Measurements from ENCODE around the gene HSCB. TPM values are rescaled to one million over a fixed set of nuclear protein-coding genes. Genes with fewer than 3 reads are reported as not detected.

HSCB gene
- total and polyA plus RNA-seq, 2 donors from 2014 or later = 13.2 to 32.1 TPM

DNA sequence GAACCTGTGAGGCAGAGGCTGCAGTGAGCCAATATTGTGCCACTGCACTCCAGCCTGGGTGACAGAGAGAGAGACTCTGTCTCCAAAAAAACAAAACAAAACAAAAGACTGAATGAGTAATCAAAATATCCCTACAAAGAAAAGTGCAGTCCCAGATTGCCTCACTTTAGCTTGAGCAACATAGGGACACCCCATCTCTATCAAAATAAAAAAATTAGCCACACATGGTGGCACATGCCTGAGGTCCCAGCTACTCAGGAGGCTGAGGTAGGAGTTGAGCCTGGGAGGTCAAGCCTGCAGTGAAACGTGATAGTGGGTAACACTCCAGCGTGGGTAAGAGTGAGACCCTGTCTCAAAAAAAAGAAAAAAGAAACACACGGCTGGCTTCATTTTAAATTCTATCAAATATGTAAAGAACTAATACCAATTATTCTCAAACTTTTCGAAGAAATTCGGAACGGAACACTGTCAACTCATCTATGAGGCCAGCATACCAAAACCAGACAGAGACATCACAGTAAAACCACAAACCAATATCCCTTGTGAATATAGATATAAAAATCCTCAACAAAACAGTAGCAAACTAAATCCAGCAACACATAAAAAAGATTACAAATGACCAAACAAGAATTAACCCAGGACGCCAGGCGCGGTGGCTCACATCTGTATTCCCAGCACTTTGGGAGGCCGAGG is 13.1 kb upstream of the HSCB start:
- TF ChIP-seq, protein P1, sequence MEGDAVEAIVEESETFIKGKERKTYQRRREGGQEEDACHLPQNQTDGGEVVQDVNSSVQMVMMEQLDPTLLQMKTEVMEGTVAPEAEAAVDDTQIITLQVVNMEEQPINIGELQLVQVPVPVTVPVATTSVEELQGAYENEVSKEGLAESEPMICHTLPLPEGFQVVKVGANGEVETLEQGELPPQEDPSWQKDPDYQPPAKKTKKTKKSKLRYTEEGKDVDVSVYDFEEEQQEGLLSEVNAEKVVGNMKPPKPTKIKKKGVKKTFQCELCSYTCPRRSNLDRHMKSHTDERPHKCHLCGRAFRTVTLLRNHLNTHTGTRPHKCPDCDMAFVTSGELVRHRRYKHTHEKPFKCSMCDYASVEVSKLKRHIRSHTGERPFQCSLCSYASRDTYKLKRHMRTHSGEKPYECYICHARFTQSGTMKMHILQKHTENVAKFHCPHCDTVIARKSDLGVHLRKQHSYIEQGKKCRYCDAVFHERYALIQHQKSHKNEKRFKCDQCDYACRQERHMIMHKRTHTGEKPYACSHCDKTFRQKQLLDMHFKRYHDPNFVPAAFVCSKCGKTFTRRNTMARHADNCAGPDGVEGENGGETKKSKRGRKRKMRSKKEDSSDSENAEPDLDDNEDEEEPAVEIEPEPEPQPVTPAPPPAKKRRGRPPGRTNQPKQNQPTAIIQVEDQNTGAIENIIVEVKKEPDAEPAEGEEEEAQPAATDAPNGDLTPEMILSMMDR (IDR thresholded peaks at IDR 0.05; ENCODE audit: borderline replicate concordance, extremely low read depth, insufficient read depth) = no peak
- FAIRE-seq = no peak
- no peak for DNase-seq
- Histone ChIP-seq H3K27me3 (ENCODE audit: control insufficient read depth, insufficient read depth, low read length) (no peaks in the 10 kb centered on the region), H3K4me1 (ENCODE audit: control insufficient read depth in 2 of 3, insufficient read depth in 2 of 3, low read depth in 1 of 3, low read length in 3 of 3) (no peaks in the 10 kb centered on the region), H3K9ac (ENCODE audit: low read length in 3 of 3) (no peak overlapping the region), H3K4me3 (ENCODE audit: low read length in 3 of 3) (no peak overlapping the region), H3K27ac (ENCODE audit: low read depth in 2 of 2, low read length in 2 of 2) (no peak overlapping the region), H3K36me3 (ENCODE audit: control insufficient read depth in 2 of 3, insufficient read depth in 3 of 3, low read length in 3 of 3) (no peaks in the 10 kb centered on the region), H3K9me3 (ENCODE audit: control insufficient read depth in 2 of 3, insufficient read depth in 1 of 3, low read length in 3 of 3) (no peaks in the 10 kb centered on the region)
- intact Hi-C loops (cut with DNase I) = no loop called here

DNA sequence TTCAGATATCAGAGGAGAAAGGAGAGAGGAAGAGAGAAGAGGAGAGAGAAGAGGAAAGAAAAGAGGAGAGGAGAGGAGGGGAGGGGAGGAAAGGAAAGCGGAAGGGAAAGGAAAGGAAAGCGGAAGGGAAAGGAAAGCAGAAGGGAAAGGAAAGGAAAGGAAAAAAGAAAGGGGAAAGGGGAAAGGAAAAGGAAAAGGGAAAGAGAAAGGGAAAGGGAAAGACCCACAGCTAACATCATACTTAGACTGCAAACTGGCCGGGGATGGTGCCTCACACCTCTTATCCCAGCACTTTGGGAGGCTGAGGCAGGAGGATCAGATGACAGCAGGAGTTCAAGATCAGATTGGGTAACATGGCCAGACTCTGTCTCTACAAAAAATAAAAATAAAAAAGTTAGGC is 11.7 kb upstream of the HSCB start:
- DNase-seq (no peak), FAIRE-seq (no peak)
- H3K36me3 ChIP-seq (ENCODE audit: control insufficient read depth in 2 of 3, insufficient read depth in 3 of 3, low read length in 3 of 3) = no peaks in the 10 kb centered on the region
- H3K27me3 ChIP-seq (ENCODE audit: control insufficient read depth, insufficient read depth, low read length) = no peaks in the 10 kb centered on the region
- no peak overlapping the region for H3K27ac ChIP-seq (ENCODE audit: low read depth in 2 of 2, low read length in 2 of 2)
- H3K9me3 ChIP-seq (ENCODE audit: control insufficient read depth in 2 of 3, insufficient read depth in 1 of 3, low read length in 3 of 3) = no peaks in the 10 kb centered on the region
- no peak overlapping the region for H3K4me3 ChIP-seq (ENCODE audit: low read length in 3 of 3)
- no peak overlapping the region for H3K9ac ChIP-seq (ENCODE audit: low read length in 3 of 3)
- intact Hi-C loops (cut with DNase I) = no loop called here
- TF ChIP-seq, protein P1 (IDR thresholded peaks at IDR 0.05; ENCODE audit: borderline replicate concordance, extremely low read depth, insufficient read depth) = no peak
- H3K4me1 ChIP-seq (ENCODE audit: control insufficient read depth in 2 of 3, insufficient read depth in 2 of 3, low read depth in 1 of 3, low read length in 3 of 3) = no peaks in the 10 kb centered on the region

DNA sequence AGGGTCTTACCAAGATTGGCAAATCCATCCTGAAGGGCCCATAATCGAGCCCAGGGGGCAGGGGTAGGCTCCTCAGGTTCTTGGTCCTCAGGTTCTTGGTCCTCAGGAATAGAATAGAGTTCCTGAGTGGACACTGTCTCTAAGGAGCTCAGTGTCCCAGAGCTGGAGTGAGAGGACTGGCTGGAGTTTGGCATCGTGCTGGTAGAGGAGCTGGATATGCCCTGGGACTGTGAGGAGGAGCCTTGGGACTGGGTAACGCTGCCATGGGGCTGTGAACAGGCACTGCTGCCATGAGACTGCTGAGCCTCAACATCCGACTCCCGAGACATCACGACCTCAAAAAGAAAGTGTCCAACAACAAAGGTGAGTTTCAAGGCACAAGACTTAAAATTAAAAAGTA is 7.4 kb upstream of the HSCB start:
- intact Hi-C loops (cut with DNase I) = no loop called here
- Histone ChIP-seq H3K4me3 (ENCODE audit: low read length in 3 of 3) (no peak overlapping the region), H3K9me3 (ENCODE audit: control insufficient read depth in 2 of 3, insufficient read depth in 1 of 3, low read length in 3 of 3) (no peaks in the 10 kb centered on the region), H3K27ac (ENCODE audit: low read depth in 2 of 2, low read length in 2 of 2) (no peak overlapping the region), H3K9ac (ENCODE audit: low read length in 3 of 3) (no peak overlapping the region), H3K4me1 (ENCODE audit: control insufficient read depth in 2 of 3, insufficient read depth in 2 of 3, low read depth in 1 of 3, low read length in 3 of 3) (no peaks in the 10 kb centered on the region), H3K27me3 (ENCODE audit: control insufficient read depth, insufficient read depth, low read length) (no peaks in the 10 kb centered on the region), H3K36me3 (ENCODE audit: control insufficient read depth in 2 of 3, insufficient read depth in 3 of 3, low read length in 3 of 3) (no peaks in the 10 kb centered on the region)
- DNase-seq (no peak), FAIRE-seq (no peak)
- TF ChIP-seq, protein P1 (IDR thresholded peaks at IDR 0.05; ENCODE audit: borderline replicate concordance, extremely low read depth, insufficient read depth) = no peak
